GM19238 (cell line): ENCODE results near the gene CHST1.

Source experiments
- DNase-seq: peaks from one replicate; pipeline ENCODE4 v3.0.0; 2011; ENCODE audit warnings: low spot score; ENCODE audit not compliant: insufficient read length

CHST1 gene

DNA sequence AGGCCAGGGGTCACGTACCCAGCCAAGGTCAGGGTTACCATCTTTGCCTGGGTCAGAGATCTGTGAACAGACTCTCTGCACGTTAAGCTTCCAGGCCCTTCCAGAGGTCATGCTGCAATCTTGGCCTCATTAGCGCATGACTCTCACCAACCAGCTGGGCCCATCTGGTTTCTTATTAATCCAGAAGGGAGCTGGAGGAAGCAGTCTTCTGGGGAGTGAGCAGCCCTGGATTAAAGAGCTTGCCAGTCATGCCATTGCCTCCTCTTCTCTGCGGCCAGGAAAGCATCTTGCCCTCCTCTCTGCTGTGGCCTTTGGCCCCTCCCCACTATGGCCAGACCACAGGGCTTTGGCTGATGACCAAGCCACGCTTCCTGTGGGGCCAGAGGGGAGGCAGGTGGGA is 57.4 kb downstream of the CHST1 start:
- DNase-seq: no peak

DNA sequence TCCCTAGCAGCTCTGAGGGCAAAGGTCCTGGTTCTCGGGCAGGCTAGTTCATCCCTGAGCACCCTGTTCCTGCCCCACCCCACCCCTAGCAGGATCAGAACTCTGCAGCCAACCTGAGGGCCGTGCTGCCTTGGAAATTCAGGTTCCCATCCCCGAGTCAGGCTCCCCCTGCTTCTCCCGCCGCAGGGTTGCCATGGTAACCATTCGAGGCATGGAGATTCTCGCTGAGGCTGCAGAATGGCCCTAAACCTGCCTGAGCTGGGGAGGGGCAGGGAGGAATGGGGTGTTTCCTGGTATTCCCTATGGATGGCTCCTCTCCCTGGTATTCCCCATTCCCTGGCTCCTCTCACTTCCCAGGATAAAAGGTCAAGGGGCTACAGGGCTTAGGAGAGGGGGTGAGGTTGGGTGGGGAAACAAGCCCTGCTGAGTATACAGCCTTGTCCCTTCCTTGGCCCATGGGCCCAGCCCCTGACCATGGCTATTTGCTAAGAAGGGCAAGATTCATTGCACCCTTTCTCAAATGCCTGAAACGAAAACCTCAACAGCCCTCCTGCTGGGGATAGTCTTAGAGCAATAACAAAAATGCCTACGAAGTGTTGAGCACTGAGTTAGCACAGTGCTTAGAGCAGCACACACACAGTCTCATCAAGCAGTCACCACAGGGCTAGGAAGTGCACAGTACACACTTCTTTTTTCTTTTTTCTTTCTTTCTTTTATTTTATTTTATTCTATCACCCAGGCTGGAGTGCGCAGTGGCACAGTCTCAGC is 58.7 kb downstream of the CHST1 start:
- no peak for DNase-seq

DNA sequence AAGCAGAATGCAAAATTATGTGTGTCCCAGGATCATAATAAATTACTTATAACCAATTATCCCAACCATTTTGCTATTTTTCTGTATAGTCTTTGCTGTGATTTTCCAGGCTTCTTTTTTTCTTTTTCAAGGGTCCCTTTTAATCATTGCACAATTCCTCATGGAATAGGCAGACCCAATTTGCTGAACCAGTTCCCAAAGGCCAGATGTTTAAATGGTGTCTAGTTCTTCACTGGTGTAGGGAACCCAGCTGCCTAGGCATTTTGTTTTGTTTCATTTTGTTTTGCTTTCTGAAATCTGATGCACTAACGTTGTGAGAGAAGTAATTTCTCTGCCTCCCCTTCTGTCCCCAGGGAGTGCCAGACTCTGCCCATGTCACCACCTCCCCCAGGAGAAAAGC is 60.4 kb downstream of the CHST1 start:
- DNase-seq: no peak

DNA sequence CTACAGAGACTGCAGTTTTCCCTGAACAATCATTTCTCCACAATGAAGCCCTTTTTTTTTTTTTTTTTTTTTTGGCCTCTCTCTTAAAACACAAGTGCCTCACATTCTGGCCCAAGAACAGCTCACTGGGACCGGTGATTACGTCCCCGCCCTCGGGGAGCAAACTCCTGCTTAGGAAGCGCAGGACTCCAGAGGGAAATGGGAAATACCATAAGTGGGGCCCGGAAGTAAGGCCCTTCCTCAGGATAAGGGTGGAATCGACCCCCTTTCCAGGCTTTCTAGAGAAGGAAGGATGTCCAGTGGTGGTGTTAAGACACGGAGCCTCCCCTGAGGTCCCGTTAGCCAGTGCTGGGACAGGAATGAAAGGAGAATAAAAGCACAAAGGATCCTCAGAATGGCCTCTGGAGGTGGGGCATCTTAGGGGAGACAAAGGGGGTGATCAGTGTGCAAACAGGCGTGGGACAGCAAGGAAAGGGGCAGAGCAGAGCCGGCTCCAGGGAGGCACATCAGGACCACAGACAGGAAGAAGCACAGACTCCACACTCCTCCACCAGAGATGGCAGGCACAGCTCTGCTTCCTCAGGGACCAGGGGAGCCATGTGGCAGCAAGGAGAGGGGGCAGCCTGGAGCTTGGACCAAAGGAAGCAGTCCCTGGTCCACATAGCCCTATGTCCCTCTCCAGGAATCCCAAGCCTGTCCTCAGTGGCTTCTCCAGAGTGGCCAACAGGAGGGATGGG is 61.3 kb downstream of the CHST1 start:
- DNase-seq: no peak

DNA sequence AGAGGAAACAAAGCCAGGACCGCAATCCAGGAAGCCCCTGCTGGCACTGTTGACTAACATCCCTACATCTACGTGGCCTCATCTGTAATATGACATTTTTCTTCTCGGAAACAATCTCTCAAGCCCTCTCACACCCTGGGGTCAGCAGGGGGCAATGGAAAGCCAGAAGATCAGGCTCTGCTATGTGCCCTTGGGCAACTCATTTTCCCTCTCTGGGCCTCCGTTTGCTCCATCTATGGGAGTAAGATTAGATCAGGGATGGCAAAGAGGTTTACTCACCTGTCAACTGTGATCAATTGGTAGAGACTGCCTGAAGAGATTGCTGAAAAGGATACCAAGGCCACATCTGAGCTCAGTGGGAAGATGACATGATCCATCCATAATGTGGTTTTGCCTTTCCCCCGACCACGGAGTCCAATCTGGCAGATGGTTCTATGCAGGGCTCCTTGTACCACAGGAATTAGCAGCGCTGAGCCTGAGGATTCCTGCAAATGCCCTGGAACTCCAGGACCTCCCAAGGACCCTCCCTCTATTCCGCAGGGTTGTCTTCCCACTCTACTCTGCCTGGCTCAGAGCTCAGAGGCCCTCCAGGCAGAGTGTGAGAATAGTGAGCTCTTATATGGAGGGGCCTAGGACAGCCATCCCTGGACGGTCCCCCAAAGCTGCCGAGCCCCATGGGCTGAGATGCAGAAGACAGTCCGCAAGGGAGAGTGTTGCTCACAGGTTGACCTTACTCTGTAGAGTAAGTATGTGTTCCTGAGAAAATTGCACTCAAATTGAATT is 66.1 kb downstream of the CHST1 start:
- no peak for DNase-seq
